Calu3 (cell line): ENCODE measurements around the gene LPXN. TPM values are rescaled to one million over a fixed set of nuclear protein-coding genes. Genes with fewer than 3 reads are reported as not detected.

Experiments used
- BruUV-seq: library from RNA; stranded (reverse); fragments of 400-500 nt; replicated peaks from 2 replicates; lab custom pipeline; 2021; lab: Mats Ljungman, UMichigan
- CTCF ChIA-PET: fragments of 300-600 bp; sonication (Branson Sonifier 250); formaldehyde crosslinking; loops from one replicate; lab custom pipeline; 2022; ENCODE audit warnings: antibody characterized with exemption; lab: Charles Lee
- DNase-seq: peaks from one replicate; pipeline ENCODE4 v3.0.0; 2022
- H3K27ac Mint-ChIP-seq: one replicate; pipeline ENCODE4 v1.8.0; 2022; ENCODE audit warnings: mixed read lengths; ENCODE audit not compliant: unreplicated experiment
- H3K27me3 Mint-ChIP-seq: one replicate; pipeline ENCODE4 v1.8.0; 2022; ENCODE audit warnings: mixed read lengths; ENCODE audit not compliant: unreplicated experiment
- H3K36me3 Mint-ChIP-seq: one replicate; pipeline ENCODE4 v1.8.0; 2022; ENCODE audit warnings: mild to moderate bottlenecking, moderate library complexity, mixed read lengths; ENCODE audit not compliant: insufficient read depth, unreplicated experiment
- H3K4me1 Mint-ChIP-seq: one replicate; pipeline ENCODE4 v1.8.0; 2022; ENCODE audit warnings: mild to moderate bottlenecking, low read depth, mixed read lengths; ENCODE audit not compliant: unreplicated experiment
- H3K4me3 Mint-ChIP-seq: one replicate; pipeline ENCODE4 v1.8.0; 2022; ENCODE audit warnings: mild to moderate bottlenecking, low read depth, moderate library complexity, mixed read lengths; ENCODE audit not compliant: unreplicated experiment
- H3K9me3 Mint-ChIP-seq: one replicate; pipeline ENCODE4 v1.8.0; 2022; ENCODE audit warnings: low read depth, mixed read lengths; ENCODE audit not compliant: unreplicated experiment
- intact Hi-C: fragments of 100-400 bp; cut with micrococcal nuclease; formaldehyde crosslinking; loops from one replicate; pipeline ENCODE4 v1.10.0; 2022; ENCODE audit not compliant: unreplicated experiment
- total RNA-seq: library from RNA; stranded (reverse); gene quantifications from 2 replicates; pipeline ENCODE4 v1.2.3, GENCODE V29; 2022
- TF ChIP-seq, protein P1 (sequence below): fragments of 200-600 bp; IDR thresholded peaks from one replicate; pipeline ENCODE4 v1.8.0; 2022; ENCODE audit warnings: antibody characterized with exemption; ENCODE audit not compliant: unreplicated experiment

Gene LPXN
- total RNA-seq, 1 experiment from 2014 or later, result 4.0 TPM

DNA sequence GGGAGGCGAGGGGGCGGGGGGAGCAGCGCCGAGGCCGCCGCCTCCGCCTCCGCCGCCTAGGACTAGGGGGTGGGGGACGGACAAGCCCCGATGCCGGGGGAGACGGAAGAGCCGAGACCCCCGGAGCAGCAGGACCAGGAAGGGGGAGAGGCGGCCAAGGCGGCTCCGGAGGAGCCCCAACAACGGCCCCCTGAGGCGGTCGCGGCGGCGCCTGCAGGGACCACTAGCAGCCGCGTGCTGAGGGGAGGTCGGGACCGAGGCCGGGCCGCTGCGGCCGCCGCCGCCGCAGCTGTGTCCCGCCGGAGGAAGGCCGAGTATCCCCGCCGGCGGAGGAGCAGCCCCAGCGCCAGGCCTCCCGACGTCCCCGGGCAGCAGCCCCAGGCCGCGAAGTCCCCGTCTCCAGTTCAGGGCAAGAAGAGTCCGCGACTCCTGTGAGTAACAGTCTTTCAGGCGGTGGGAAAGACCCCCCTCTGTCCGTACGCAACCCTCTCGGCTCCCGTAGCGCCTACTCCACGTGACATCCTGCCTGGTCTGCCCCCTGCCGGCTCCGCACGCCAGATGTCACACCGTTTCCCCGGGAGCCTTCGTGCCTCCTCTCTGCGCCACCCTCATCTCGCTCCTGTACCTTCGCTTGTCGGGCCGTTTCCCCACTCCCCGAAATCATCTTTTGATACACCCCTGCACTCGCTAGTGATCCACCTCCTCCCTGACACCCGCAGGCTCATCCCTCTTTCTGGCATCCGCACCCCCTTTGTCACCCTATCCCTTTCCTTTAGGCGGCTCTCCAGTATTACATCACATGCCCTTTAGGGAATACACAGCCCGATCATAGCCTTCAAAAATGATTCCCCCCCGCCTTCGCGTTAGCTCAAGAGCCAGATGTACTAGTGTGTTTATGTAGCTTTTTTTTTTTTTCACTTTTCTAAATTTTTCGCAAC is 3.8 kb upstream of the LPXN start:
- CTCF ChIA-PET, result interaction anchor here (2.1 kb wide), 1 partner anchor 12 kb away, joined by 6 read pairs; no protein-coding TSS in a partner anchor
- no TSS peak for BruUV-seq
- Mint-ChIP-seq H3K27me3 (no peaks in the 10 kb centered on the region), H3K27ac (peak overlapping the region; percentile 96), H3K4me1 (peaks cover 26% of the 10 kb centered on the region), H3K36me3 (peaks cover 54% of the 10 kb centered on the region), H3K4me3 (peak overlapping the region; percentile 97), H3K9me3 (peaks cover 2% of the 10 kb centered on the region)
- peak; percentile 92 for DNase-seq
- TF ChIP-seq, protein P1, sequence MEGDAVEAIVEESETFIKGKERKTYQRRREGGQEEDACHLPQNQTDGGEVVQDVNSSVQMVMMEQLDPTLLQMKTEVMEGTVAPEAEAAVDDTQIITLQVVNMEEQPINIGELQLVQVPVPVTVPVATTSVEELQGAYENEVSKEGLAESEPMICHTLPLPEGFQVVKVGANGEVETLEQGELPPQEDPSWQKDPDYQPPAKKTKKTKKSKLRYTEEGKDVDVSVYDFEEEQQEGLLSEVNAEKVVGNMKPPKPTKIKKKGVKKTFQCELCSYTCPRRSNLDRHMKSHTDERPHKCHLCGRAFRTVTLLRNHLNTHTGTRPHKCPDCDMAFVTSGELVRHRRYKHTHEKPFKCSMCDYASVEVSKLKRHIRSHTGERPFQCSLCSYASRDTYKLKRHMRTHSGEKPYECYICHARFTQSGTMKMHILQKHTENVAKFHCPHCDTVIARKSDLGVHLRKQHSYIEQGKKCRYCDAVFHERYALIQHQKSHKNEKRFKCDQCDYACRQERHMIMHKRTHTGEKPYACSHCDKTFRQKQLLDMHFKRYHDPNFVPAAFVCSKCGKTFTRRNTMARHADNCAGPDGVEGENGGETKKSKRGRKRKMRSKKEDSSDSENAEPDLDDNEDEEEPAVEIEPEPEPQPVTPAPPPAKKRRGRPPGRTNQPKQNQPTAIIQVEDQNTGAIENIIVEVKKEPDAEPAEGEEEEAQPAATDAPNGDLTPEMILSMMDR, result peak; percentile 85
- intact Hi-C loops, result loop anchor here (5.0 to 10.0 kb wide), 2 partner anchors 323 to 345 kb away; no protein-coding TSS in a partner anchor

DNA sequence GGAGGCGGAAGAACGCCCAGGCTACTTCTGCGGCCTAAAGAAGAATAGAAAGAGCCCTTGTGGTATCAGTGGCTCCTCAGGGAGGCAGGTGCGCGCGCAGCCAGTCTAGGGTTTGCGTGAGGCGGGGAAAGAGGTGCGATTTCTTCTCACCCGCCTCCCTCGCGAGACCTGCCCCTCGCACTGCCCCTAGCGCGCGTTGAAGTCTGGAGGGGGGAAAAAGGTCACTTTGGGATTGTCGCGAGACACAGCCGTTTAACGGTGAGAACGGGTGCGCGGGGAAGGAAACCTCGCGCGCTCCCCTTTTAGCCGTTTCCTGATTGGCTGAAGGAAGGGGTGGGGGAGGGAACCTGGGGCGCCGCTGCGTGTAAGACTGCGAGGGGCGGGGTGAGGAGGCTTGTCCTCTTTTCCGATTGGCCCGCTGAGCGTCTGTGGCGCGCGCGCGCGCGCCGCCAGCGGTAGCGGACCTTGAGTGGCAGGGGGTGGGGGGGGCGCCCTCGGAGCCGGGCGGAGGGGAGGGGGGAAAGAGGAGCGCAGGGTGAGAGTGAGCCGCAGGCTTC is 3.1 kb upstream of the LPXN start, which contains the start of gene ZFP91:
Gene ZFP91, plus strand, starts transcription at position 429 of the 557 bp plus-strand sequence. CDS start 219 bp downstream, outside the sequence.
- Mint-ChIP-seq H3K4me1 (peaks cover 29% of the 10 kb centered on the region), H3K9me3 (peaks cover 2% of the 10 kb centered on the region), H3K36me3 (peaks cover 54% of the 10 kb centered on the region), H3K27ac (peak within 1 kb of the TSS; percentile 96), H3K4me3 (peak within 1 kb of the TSS; percentile 97), H3K27me3 (no peaks in the 10 kb centered on the region)
- TF ChIP-seq, protein P1, result no peak
- peak; percentile 93 for DNase-seq
- intact Hi-C loops, result loop anchor here (5.0 to 10.0 kb wide), 2 partner anchors 324 to 346 kb away; no protein-coding TSS in a partner anchor
- CTCF ChIA-PET, result interaction anchor here (1.6 to 2.1 kb wide), 2 partner anchors 11 to 51 kb away, joined by 6 to 7 read pairs; no protein-coding TSS in a partner anchor
- no TSS peak for BruUV-seq

DNA sequence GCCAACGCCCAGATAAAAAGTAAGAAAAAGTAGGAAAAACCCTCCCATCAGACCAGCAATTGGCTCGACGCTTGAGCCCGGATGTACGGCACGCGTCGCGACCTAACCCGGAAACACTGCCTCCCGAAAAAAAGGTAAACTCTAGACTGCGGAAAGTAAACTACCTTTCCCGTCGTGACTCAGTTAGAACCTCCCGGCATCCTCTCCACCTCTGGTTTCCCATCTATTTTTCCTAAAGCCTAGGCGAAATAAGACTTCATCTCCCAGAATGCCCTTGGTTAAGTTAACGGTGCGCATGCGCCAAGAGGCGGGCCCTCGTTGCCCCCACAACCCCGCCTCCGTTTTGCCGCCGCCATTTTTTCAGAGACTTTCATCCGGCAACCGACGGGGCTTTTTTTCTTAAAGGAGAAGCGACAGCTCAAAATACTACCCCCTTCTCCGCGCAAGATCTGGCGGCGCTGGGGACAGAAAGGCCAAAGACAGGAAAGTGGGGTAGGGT is 2.5 kb upstream of the LPXN start:
- BruUV-seq, result no TSS peak
- Mint-ChIP-seq H3K4me3 (peak overlapping the region; percentile 97), H3K36me3 (peaks cover 54% of the 10 kb centered on the region), H3K27me3 (no peaks in the 10 kb centered on the region), H3K4me1 (peaks cover 29% of the 10 kb centered on the region), H3K27ac (peak overlapping the region; percentile 96), H3K9me3 (peaks cover 2% of the 10 kb centered on the region)
- CTCF ChIA-PET, result interaction anchor here (1.6 to 2.1 kb wide), 2 partner anchors 10 to 52 kb away, joined by 6 to 7 read pairs; no protein-coding TSS in a partner anchor
- intact Hi-C loops, result loop anchor here (5.0 to 10.0 kb wide), 2 partner anchors 324 to 347 kb away; no protein-coding TSS in a partner anchor
- TF ChIP-seq, protein P1, result no peak
- peak; percentile 92 for DNase-seq
